NCI-H1930 (cell line): ENCODE measurements around the gene GULP1.
"Not testable (repeated sequence)": the region's sequence is repeated elsewhere in the genome, so short reads cannot be mapped to it uniquely, and the experiment has no call there.

Experiments used
- DNase-seq, 2 experiments: peaks; one replicate each; lab custom pipeline; 2025; lab: John Stamatoyannopoulos, UW

The GULP1 gene

GRCh38 chr2:188605609-188606584 is 314.2 kb downstream of the GULP1 start:
- DNase-seq: not testable (repeated sequence)

- not testable (repeated sequence) for DNase-seq
Observed at GRCh38 chr2:188606596-188606995, 314.9 kb downstream of the GULP1 start.

GRCh38 chr2:188607501-188607900 is 315.8 kb downstream of the GULP1 start:
- DNase-seq: no peak

- DNase-seq: no peak
Observed at GRCh38 chr2:188609321-188610049, 317.8 kb downstream of the GULP1 start.

GRCh38 chr2:188610050-188610444 is 318.4 kb downstream of the GULP1 start:
- DNase-seq: no peak

- DNase-seq: no peak
Observed at GRCh38 chr2:188610827-188611226, 319.2 kb downstream of the GULP1 start.

GRCh38 chr2:188619146-188619545 is 327.5 kb downstream of the GULP1 start:
- DNase-seq: no peak

GRCh38 chr2:188620916-188621315 is 329.2 kb downstream of the GULP1 start:
- no peak for DNase-seq

GRCh38 chr2:188622601-188623260 is 331.1 kb downstream of the GULP1 start:
- no peak for DNase-seq

GRCh38 chr2:188623995-188624643 is 332.4 kb downstream of the GULP1 start:
- DNase-seq: no peak

- no peak for DNase-seq
Observed at GRCh38 chr2:188627471-188627870, 335.8 kb downstream of the GULP1 start.

GRCh38 chr2:188628989-188629752 is 337.5 kb downstream of the GULP1 start:
- DNase-seq: no peak

- no peak for DNase-seq
Observed at GRCh38 chr2:188629753-188630527, 338.3 kb downstream of the GULP1 start.

- DNase-seq: no peak
Observed at GRCh38 chr2:188631037-188631809, 339.5 kb downstream of the GULP1 start.

GRCh38 chr2:188634656-188635055 is 343.0 kb downstream of the GULP1 start:
- DNase-seq: no peak
